ENCODE data around the gene KCNH8.

Gene KCNH8

GRCh38 chr3:19263606-19264005 is 115.3 kb downstream of the KCNH8 start:
- TF ChIP-seq GATA2 (IDR thresholded peaks at IDR 0.05; ENCODE audit: low read depth, low read length): no peak
- no peak for TF ChIP-seq GATA3 (IDR thresholded peaks at IDR 0.05; ENCODE audit: low read depth, low read length)

GRCh38 chr3:19264424-19264823 is 116.1 kb downstream of the KCNH8 start:
- TF ChIP-seq GATA2 (IDR thresholded peaks at IDR 0.05; ENCODE audit: low read depth, low read length) (no peak), GATA3 (IDR thresholded peaks at IDR 0.05; ENCODE audit: low read depth, low read length) (no peak)

GRCh38 chr3:19267040-19267439 is 118.7 kb downstream of the KCNH8 start:
- TF ChIP-seq GATA3 (IDR thresholded peaks at IDR 0.05; ENCODE audit: low read depth, low read length): no peak
- no peak for TF ChIP-seq GATA2 (IDR thresholded peaks at IDR 0.05; ENCODE audit: low read depth, low read length)

- TF ChIP-seq GATA2 (IDR thresholded peaks at IDR 0.05; ENCODE audit: low read depth, low read length): no peak
- TF ChIP-seq GATA3 (IDR thresholded peaks at IDR 0.05; ENCODE audit: low read depth, low read length): no peak
Measured at GRCh38 chr3:19270481-19270880, 122.2 kb downstream of the KCNH8 start.

- TF ChIP-seq GATA3 (IDR thresholded peaks at IDR 0.05; ENCODE audit: low read depth, low read length) (no peak), GATA2 (IDR thresholded peaks at IDR 0.05; ENCODE audit: low read depth, low read length) (no peak)
Measured at GRCh38 chr3:19272296-19272695, 124.0 kb downstream of the KCNH8 start.

GRCh38 chr3:19273091-19273490 is 124.8 kb downstream of the KCNH8 start:
- TF ChIP-seq GATA2 (IDR thresholded peaks at IDR 0.05; ENCODE audit: low read depth, low read length): no peak
- no peak for TF ChIP-seq GATA3 (IDR thresholded peaks at IDR 0.05; ENCODE audit: low read depth, low read length)

GRCh38 chr3:19274576-19274975 is 126.3 kb downstream of the KCNH8 start:
- TF ChIP-seq GATA2 (IDR thresholded peaks at IDR 0.05; ENCODE audit: low read depth, low read length): no peak
- no peak for TF ChIP-seq GATA3 (IDR thresholded peaks at IDR 0.05; ENCODE audit: low read depth, low read length)

GRCh38 chr3:19284974-19285373 is 136.7 kb downstream of the KCNH8 start:
- TF ChIP-seq GATA2 (IDR thresholded peaks at IDR 0.05; ENCODE audit: low read depth, low read length): no peak
- no peak for TF ChIP-seq GATA3 (IDR thresholded peaks at IDR 0.05; ENCODE audit: low read depth, low read length)

- TF ChIP-seq GATA3 (IDR thresholded peaks at IDR 0.05; ENCODE audit: low read depth, low read length) (no peak), GATA2 (IDR thresholded peaks at IDR 0.05; ENCODE audit: low read depth, low read length) (no peak)
Measured at GRCh38 chr3:19293295-19293694, 145.0 kb downstream of the KCNH8 start.

GRCh38 chr3:19295208-19295607 is 146.9 kb downstream of the KCNH8 start:
- TF ChIP-seq GATA2 (IDR thresholded peaks at IDR 0.05; ENCODE audit: low read depth, low read length) (no peak), GATA3 (IDR thresholded peaks at IDR 0.05; ENCODE audit: low read depth, low read length) (no peak)

GRCh38 chr3:19331931-19332330 is 183.6 kb downstream of the KCNH8 start:
- TF ChIP-seq GATA2 (IDR thresholded peaks at IDR 0.05; ENCODE audit: low read depth, low read length): no peak
- TF ChIP-seq GATA3 (IDR thresholded peaks at IDR 0.05; ENCODE audit: low read depth, low read length): no peak

GRCh38 chr3:19334120-19334519 is 185.8 kb downstream of the KCNH8 start:
- no peak for TF ChIP-seq GATA3 (IDR thresholded peaks at IDR 0.05; ENCODE audit: low read depth, low read length)
- TF ChIP-seq GATA2 (IDR thresholded peaks at IDR 0.05; ENCODE audit: low read depth, low read length): no peak

- TF ChIP-seq GATA3 (IDR thresholded peaks at IDR 0.05; ENCODE audit: low read depth, low read length) (no peak), GATA2 (IDR thresholded peaks at IDR 0.05; ENCODE audit: low read depth, low read length) (no peak)
Measured at GRCh38 chr3:19338769-19339168, 190.5 kb downstream of the KCNH8 start.

GRCh38 chr3:19342389-19342788 is 194.1 kb downstream of the KCNH8 start:
- TF ChIP-seq GATA3 (IDR thresholded peaks at IDR 0.05; ENCODE audit: low read depth, low read length): no peak
- TF ChIP-seq GATA2 (IDR thresholded peaks at IDR 0.05; ENCODE audit: low read depth, low read length): no peak

- TF ChIP-seq GATA2 (IDR thresholded peaks at IDR 0.05; ENCODE audit: low read depth, low read length): no peak
- no peak for TF ChIP-seq GATA3 (IDR thresholded peaks at IDR 0.05; ENCODE audit: low read depth, low read length)
Measured at GRCh38 chr3:19346759-19347158, 198.4 kb downstream of the KCNH8 start.

GRCh38 chr3:19347671-19348070 is 199.4 kb downstream of the KCNH8 start:
- TF ChIP-seq GATA2 (IDR thresholded peaks at IDR 0.05; ENCODE audit: low read depth, low read length) (no peak), GATA3 (IDR thresholded peaks at IDR 0.05; ENCODE audit: low read depth, low read length) (no peak)

Measured in SH-SY5Y (cell line).